ENCODE measurements around the gene PCDHA13. TPM values are rescaled to one million over a fixed set of nuclear protein-coding genes. Genes with fewer than 3 reads are reported as not detected.
"Not testable (repeated sequence)": the region's sequence is repeated elsewhere in the genome, so short reads cannot be mapped to it uniquely, and the experiment has no call there.

Gene PCDHA13
- total RNA-seq, 1 donor from 2014 or later, result 6.1 TPM

DNA sequence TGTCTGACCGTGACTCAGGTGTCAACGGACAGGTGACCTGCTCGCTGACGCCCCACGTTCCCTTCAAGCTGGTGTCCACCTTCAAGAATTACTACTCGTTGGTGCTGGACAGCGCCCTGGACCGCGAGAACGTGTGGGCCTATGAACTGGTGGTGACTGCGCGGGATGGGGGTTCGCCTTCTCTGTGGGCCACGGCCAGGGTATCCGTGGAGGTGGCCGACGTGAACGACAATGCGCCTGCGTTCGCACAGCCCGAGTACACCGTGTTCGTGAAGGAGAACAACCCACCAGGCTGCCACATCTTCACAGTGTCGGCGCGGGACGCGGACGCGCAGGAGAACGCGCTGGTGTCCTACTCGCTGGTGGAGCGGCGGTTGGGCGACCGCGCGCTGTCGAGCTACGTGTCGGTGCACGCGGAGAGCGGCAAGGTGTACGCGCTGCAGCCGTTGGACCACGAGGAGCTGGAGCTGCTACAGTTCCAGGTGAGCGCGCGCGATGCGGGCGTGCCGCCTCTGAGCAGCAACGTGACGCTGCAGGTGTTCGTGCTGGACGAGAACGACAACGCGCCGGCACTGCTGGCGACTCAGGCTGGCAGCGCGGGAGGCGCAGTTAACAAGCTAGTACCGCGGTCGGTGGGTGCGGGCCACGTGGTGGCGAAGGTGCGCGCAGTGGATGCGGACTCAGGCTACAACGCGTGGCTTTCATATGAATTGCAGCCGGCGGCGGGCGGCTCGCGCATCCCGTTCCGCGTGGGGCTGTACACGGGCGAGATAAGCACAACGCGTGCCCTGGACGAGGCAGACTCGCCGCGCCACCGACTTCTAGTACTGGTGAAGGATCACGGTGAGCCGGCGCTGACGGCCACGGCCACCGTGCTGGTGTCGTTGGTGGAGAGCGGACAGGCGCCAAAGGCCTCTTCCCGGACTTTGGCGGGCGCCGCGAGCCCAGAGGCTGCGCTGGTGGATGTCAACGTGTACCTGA lies 11.4 kb upstream of the PCDHA13 start:
- peaks cover 27% of the 10 kb centered on the region for H3K9me3 Mint-ChIP-seq
- TF ChIP-seq, protein P1, sequence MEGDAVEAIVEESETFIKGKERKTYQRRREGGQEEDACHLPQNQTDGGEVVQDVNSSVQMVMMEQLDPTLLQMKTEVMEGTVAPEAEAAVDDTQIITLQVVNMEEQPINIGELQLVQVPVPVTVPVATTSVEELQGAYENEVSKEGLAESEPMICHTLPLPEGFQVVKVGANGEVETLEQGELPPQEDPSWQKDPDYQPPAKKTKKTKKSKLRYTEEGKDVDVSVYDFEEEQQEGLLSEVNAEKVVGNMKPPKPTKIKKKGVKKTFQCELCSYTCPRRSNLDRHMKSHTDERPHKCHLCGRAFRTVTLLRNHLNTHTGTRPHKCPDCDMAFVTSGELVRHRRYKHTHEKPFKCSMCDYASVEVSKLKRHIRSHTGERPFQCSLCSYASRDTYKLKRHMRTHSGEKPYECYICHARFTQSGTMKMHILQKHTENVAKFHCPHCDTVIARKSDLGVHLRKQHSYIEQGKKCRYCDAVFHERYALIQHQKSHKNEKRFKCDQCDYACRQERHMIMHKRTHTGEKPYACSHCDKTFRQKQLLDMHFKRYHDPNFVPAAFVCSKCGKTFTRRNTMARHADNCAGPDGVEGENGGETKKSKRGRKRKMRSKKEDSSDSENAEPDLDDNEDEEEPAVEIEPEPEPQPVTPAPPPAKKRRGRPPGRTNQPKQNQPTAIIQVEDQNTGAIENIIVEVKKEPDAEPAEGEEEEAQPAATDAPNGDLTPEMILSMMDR (IDR thresholded peaks at IDR 0.05; ENCODE audit: unreplicated experiment), result no peak
- H3K36me3 Mint-ChIP-seq, result peaks cover 57% of the 10 kb centered on the region
- no peaks in the 10 kb centered on the region for H3K27me3 Mint-ChIP-seq (ENCODE audit: low read depth)
- no peak overlapping the region for H3K27ac Mint-ChIP-seq
- H3K4me3 Mint-ChIP-seq, result no peak overlapping the region
- peaks cover 16% of the 10 kb centered on the region for H3K4me1 Mint-ChIP-seq
- DNase-seq (ENCODE audit: low spot score in 2 of 2, unreplicated experiment in 2 of 2), result no peak

- Mint-ChIP-seq H3K36me3 (peaks cover 59% of the 10 kb centered on the region), H3K4me1 (peaks cover 15% of the 10 kb centered on the region), H3K9me3 (peaks cover 30% of the 10 kb centered on the region), H3K27me3 (ENCODE audit: low read depth) (no peaks in the 10 kb centered on the region), H3K27ac (peak within 1 kb of the TSS; percentile 97), H3K4me3 (peak within 1 kb of the TSS; percentile 84)
- no peak for DNase-seq (ENCODE audit: low spot score in 2 of 2, unreplicated experiment in 2 of 2)
- TF ChIP-seq, protein P1 (IDR thresholded peaks at IDR 0.05; ENCODE audit: unreplicated experiment), result no peak
Measured at GRCh38 chr5:140875085-140876065, 6.5 kb upstream of the PCDHA13 start, which contains the start of gene PCDHA12. PCDHA12 (plus strand) TSS chr5:140875308; CDS start chr5:140875473, 165 bp downstream.

GRCh38 chr5:140876541-140877261 lies 5.2 kb upstream of the PCDHA13 start:
- not testable (repeated sequence) for H3K4me3 Mint-ChIP-seq; H3K27ac Mint-ChIP-seq; DNase-seq (ENCODE audit: low spot score in 2 of 2, unreplicated experiment in 2 of 2); H3K27me3 Mint-ChIP-seq (ENCODE audit: low read depth)
- Mint-ChIP-seq H3K4me1 (peaks cover 15% of the 10 kb centered on the region), H3K36me3 (peaks cover 67% of the 10 kb centered on the region), H3K9me3 (peaks cover 42% of the 10 kb centered on the region)

DNA sequence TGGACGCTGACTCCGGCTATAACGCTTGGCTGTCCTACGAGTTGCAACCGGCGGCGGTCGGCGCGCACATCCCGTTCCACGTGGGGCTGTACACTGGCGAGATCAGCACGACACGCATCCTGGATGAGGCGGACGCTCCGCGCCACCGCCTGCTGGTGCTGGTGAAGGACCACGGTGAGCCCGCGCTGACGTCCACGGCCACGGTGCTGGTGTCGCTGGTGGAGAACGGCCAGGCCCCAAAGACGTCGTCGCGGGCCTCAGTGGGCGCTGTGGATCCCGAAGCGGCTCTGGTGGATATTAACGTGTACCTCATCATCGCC lies 4.7 kb upstream of the PCDHA13 start:
- no peak for DNase-seq (ENCODE audit: low spot score in 2 of 2, unreplicated experiment in 2 of 2)
- peaks cover 15% of the 10 kb centered on the region for H3K4me1 Mint-ChIP-seq
- H3K36me3 Mint-ChIP-seq, result peaks cover 67% of the 10 kb centered on the region
- TF ChIP-seq, protein P1 (IDR thresholded peaks at IDR 0.05; ENCODE audit: unreplicated experiment), result no peak
- H3K9me3 Mint-ChIP-seq, result peaks cover 42% of the 10 kb centered on the region
- H3K27ac Mint-ChIP-seq, result no peak overlapping the region
- no peaks in the 10 kb centered on the region for H3K27me3 Mint-ChIP-seq (ENCODE audit: low read depth)
- H3K4me3 Mint-ChIP-seq, result no peak overlapping the region

GRCh38 chr5:140882591-140882899 lies 621 bp downstream of the PCDHA13 start:
- Mint-ChIP-seq H3K36me3 (peaks cover 57% of the 10 kb centered on the region), H3K27ac (no peak overlapping the region), H3K4me3 (no peak overlapping the region), H3K27me3 (ENCODE audit: low read depth) (no peaks in the 10 kb centered on the region), H3K4me1 (no peaks in the 10 kb centered on the region), H3K9me3 (peaks cover 45% of the 10 kb centered on the region)
- DNase-seq (ENCODE audit: low spot score in 2 of 2, unreplicated experiment in 2 of 2), result no peak
- TF ChIP-seq, protein P1 (IDR thresholded peaks at IDR 0.05; ENCODE audit: unreplicated experiment), result no peak

Data from mesothelial cell of epicardium (in vitro differentiated cells).